22Rv1 (cell line): ENCODE data around the gene APBA2.

Experiments used
- CTCF ChIP-seq: fragments of 450-650 bp; IDR thresholded peaks from 2 replicates; pipeline ENCODE4 v1.5.1; 2017; ENCODE audit warnings: mild to moderate bottlenecking
- ZFX ChIP-seq: fragments of 450-650 bp; IDR thresholded peaks from 2 replicates; pipeline ENCODE4 v1.6.1; 2017; ENCODE audit warnings: antibody characterized with exemption, borderline replicate concordance

- no peak for TF ChIP-seq CTCF
- no peak for TF ChIP-seq ZFX
Measured at GRCh38 chr15:29067949-29068348, 182.2 kb downstream of the APBA2 start.
